Glutamatergic neuron (in vitro differentiated cells): ENCODE measurements around the gene PFDN4. TPM values are rescaled to one million over a fixed set of nuclear protein-coding genes. Genes with fewer than 3 reads are reported as not detected.
A peak's percentile ranks its signal among the peaks of the same experiment; 100 is the strongest.

Experiments used
- DNase-seq: peaks from one replicate; pipeline ENCODE4 v3.0.0; 2022
- H3K27ac Mint-ChIP-seq: one replicate; pipeline ENCODE4 v1.8.0; 2020; ENCODE audit warnings: mild to moderate bottlenecking, mixed read lengths, inconsistent platforms; ENCODE audit not compliant: unreplicated experiment
- H3K27me3 Mint-ChIP-seq: one replicate; pipeline ENCODE4 v1.8.0; 2020; ENCODE audit warnings: mild to moderate bottlenecking, moderate library complexity, mixed read lengths, inconsistent platforms; ENCODE audit not compliant: unreplicated experiment
- H3K36me3 Mint-ChIP-seq: one replicate; pipeline ENCODE4 v1.8.0; 2020; ENCODE audit warnings: mild to moderate bottlenecking, mixed read lengths, inconsistent platforms; ENCODE audit not compliant: unreplicated experiment
- H3K4me1 Mint-ChIP-seq: one replicate; pipeline ENCODE4 v1.8.0; 2020; ENCODE audit warnings: mild to moderate bottlenecking, low read depth, mixed read lengths, inconsistent platforms; ENCODE audit not compliant: unreplicated experiment
- H3K4me3 Mint-ChIP-seq: one replicate; pipeline ENCODE4 v1.8.0; 2020; ENCODE audit warnings: mild to moderate bottlenecking, mixed read lengths, inconsistent platforms; ENCODE audit not compliant: unreplicated experiment
- H3K9me3 Mint-ChIP-seq: one replicate; pipeline ENCODE4 v1.8.0; 2020; ENCODE audit warnings: mild to moderate bottlenecking, moderate library complexity, mixed read lengths, inconsistent platforms; ENCODE audit not compliant: unreplicated experiment
- total RNA-seq: library from RNA; stranded (reverse); fragmentation: NEBNext Ultra II Directional; extraction: Animal tissue kit (Norgen Biotek cat#: 25700); gene quantifications from one replicate; pipeline ENCODE4 v1.2.1, GENCODE V29; 2021; ENCODE audit not compliant: unreplicated experiment
- TF ChIP-seq, protein P1 (sequence below): fragments of 200-600 bp; sonication (generic); IDR thresholded peaks from one replicate; pipeline ENCODE4 v1.5.0; 2021; ENCODE audit not compliant: partially characterized antibody, unreplicated experiment

PFDN4 gene
- total RNA-seq, 1 donor from 2014 or later: 51.6 TPM

DNA sequence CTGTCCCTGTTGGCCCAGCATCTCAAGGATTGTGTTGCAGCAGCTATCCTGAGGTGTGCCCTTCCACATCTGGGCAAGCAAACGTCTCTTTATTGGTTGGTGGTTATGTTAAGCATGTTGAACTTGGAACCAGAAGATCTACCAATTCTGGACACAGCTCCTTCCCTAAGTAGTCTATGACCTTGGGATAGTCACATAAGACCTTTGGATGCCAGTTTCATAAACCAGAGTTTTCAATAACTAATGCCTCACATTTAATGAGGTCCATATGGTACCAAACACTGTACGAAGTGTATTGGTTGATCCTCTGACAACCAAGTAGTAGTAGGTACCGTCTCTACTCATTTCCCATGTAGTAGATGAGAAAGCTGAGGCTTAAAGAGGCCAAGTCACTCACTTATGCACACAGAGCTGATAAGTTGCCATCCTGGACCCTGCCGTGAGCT, 37.8 kb upstream of the PFDN4 start:
- no peaks in the 10 kb centered on the region for H3K36me3 Mint-ChIP-seq
- peaks cover 22% of the 10 kb centered on the region for H3K27me3 Mint-ChIP-seq
- no peak overlapping the region for H3K27ac Mint-ChIP-seq
- H3K4me1 Mint-ChIP-seq: peaks cover 8% of the 10 kb centered on the region
- no peak overlapping the region for H3K4me3 Mint-ChIP-seq
- DNase-seq: no peak
- H3K9me3 Mint-ChIP-seq: peaks cover 4% of the 10 kb centered on the region
- TF ChIP-seq, protein P1, sequence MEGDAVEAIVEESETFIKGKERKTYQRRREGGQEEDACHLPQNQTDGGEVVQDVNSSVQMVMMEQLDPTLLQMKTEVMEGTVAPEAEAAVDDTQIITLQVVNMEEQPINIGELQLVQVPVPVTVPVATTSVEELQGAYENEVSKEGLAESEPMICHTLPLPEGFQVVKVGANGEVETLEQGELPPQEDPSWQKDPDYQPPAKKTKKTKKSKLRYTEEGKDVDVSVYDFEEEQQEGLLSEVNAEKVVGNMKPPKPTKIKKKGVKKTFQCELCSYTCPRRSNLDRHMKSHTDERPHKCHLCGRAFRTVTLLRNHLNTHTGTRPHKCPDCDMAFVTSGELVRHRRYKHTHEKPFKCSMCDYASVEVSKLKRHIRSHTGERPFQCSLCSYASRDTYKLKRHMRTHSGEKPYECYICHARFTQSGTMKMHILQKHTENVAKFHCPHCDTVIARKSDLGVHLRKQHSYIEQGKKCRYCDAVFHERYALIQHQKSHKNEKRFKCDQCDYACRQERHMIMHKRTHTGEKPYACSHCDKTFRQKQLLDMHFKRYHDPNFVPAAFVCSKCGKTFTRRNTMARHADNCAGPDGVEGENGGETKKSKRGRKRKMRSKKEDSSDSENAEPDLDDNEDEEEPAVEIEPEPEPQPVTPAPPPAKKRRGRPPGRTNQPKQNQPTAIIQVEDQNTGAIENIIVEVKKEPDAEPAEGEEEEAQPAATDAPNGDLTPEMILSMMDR: no peak

DNA sequence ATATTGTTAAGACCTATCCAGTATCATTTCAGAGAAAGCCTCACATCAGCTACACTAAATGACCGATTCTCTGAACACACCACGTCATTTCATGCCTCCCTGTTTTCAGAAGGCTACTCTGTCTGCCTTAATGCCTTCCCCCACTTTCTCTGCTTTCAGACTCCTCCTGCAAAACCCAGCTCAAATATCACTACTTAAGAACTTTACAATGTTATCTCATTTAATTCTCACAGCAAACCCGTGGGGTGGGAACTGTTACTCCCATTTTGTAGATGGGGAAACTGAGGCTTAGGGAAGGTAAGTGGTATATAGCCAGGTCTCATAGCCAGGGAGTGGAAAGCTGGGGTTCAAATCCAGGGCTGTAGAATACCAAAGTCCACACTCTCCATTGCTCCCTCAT, 36.9 kb upstream of the PFDN4 start:
- peaks cover 22% of the 10 kb centered on the region for H3K27me3 Mint-ChIP-seq
- no peak overlapping the region for H3K4me3 Mint-ChIP-seq
- H3K36me3 Mint-ChIP-seq: no peaks in the 10 kb centered on the region
- peaks cover 4% of the 10 kb centered on the region for H3K9me3 Mint-ChIP-seq
- TF ChIP-seq, protein P1: no peak
- peaks cover 8% of the 10 kb centered on the region for H3K4me1 Mint-ChIP-seq
- DNase-seq: no peak
- no peak overlapping the region for H3K27ac Mint-ChIP-seq

DNA sequence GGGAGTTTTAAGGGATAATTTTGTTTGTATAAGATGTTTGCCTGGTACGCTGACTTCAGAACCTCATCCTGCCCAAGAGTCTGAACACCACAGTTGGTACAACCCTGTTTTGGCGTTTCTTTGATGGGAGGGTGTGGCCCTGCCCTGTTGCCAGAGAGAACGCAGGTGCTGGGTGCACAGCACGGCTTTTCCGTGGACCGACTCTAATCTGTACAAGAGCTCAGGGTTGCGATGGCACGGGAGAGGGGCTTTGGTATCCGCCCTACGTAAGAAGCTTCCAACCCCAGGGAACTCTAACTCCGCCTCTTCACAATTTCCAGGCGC, 35.4 kb upstream of the PFDN4 start:
- no peak for DNase-seq
- Mint-ChIP-seq H3K9me3 (peaks cover 4% of the 10 kb centered on the region), H3K36me3 (no peaks in the 10 kb centered on the region), H3K27ac (no peak overlapping the region), H3K4me3 (peak overlapping the region; percentile 89), H3K4me1 (peaks cover 8% of the 10 kb centered on the region), H3K27me3 (peaks cover 22% of the 10 kb centered on the region)
- TF ChIP-seq, protein P1: no peak

DNA sequence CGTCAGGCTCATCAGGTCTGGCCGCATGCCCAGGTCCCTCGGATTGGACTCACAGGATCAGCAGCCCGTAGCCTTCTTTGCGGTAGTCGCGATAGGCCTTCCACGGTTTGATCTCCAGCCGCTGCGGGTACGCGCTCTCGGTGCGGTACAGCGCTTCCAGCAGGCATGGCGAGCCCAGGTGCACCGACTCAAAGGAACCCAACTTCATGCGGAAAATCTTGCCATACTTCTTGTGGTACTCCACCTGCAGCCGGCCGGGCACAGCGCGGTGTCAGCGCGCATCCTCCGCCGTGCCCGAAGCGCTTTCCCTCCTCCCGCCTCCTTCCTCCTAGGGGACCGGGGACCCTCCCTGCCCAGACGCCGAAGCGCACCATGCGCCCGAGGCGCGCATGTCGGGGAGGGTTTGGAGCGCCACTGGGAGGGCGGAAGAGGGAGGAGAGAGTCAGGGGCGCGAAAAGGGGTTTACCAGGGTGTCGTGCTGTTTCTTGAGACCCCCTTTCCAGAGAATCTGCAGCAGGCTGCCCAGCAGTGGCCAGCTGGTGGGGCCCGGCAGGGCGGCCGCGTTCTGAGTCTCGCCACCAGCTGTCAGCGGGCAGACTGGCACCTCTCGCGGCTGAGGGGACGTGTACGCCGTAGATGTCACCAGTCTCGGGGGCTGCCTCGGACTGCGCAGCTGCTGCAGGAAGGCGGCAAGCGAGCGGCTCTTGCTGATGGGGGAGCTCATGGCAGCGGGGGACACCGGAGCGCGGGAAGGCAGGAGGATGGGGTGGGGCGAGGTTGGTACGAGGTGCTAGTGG, 34.8 kb upstream of the PFDN4 start:
- peak; percentile 60 for DNase-seq
- H3K4me3 Mint-ChIP-seq: peak overlapping the region; percentile 89
- TF ChIP-seq, protein P1: no peak
- no peaks in the 10 kb centered on the region for H3K36me3 Mint-ChIP-seq
- H3K4me1 Mint-ChIP-seq: peaks cover 8% of the 10 kb centered on the region
- peaks cover 4% of the 10 kb centered on the region for H3K9me3 Mint-ChIP-seq
- no peak overlapping the region for H3K27ac Mint-ChIP-seq
- H3K27me3 Mint-ChIP-seq: peaks cover 20% of the 10 kb centered on the region

DNA sequence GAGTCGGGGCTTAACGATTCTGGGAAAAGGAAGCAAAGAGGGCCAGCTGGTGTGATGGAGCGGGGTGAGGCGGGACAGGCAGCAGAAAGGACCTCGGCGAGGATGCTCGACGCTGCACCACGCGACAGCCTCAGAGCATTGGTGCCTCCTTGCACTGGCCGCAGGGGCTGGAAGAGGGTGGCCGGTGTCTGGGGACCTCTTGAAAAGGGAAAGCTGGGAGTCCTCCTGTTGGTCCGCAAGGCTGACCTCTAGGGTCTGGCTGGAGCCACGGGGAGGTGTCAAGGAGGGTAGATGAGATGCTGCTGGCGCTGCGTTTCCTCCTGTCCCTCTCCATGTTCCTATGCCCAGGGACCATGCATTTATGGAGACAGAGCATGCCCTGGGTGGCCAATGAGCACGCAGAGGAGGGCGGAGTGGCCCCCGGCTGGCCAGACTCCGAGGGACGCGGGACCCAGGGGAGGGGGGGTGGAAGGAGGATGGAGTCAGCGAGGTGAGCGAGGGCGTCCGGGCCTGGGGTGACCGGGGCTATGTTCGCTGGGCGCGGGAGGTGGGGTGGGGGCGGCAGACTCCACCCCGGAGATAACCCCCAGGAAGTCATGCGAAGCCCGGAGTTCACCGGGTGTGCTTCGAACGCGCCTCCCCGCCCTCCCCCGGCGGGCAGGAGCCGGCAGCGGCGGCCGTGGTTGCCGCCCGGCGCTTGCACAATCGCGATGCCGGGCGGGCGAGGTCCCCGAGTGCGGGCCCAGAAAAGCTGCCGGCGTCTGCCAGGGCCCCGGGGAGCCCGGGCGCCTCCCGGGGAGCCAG, 34.0 kb upstream of the PFDN4 start, which contains the start of gene CYP24A1:
Gene CYP24A1, minus strand, starts transcription at position 334 of the 804 bp plus-strand sequence. CDS start 407 bp downstream, outside the sequence.
- TF ChIP-seq, protein P1: no peak
- Mint-ChIP-seq H3K36me3 (no peaks in the 10 kb centered on the region), H3K4me3 (peak within 1 kb of the TSS; percentile 89), H3K9me3 (peaks cover 4% of the 10 kb centered on the region), H3K27ac (no peak within 1 kb of the TSS), H3K4me1 (peaks cover 8% of the 10 kb centered on the region), H3K27me3 (peaks cover 15% of the 10 kb centered on the region)
- peak; percentile 44 for DNase-seq
